MM.1S (cell line): Measurements from ENCODE around the gene CBLIF.

Source experiments
- DNase-seq: peaks from one replicate; pipeline ENCODE4 v3.0.0-alpha.2; 2015
- H2AFZ ChIP-seq: fragments of 300-600 bp; sonication (generic); 2 replicates; pipeline ENCODE4 v1.6.0; 2016; ENCODE audit warnings: antibody characterized with exemption, low read length
- H3F3A ChIP-seq: fragments of 300-600 bp; sonication (generic); 2 replicates; pipeline ENCODE4 v1.6.1; 2016; ENCODE audit warnings: mild to moderate bottlenecking, antibody characterized with exemption, low read length, moderate library complexity, mixed read lengths; ENCODE audit not compliant: insufficient read depth
- H3K27ac ChIP-seq: fragments of 300-600 bp; sonication (generic); 2 replicates; pipeline ENCODE4 v1.5.1; 2016; ENCODE audit warnings: mild to moderate bottlenecking, low read length
- H3K27me3 ChIP-seq: fragments of 300-600 bp; sonication (generic); replicated peaks from 2 replicates; pipeline ENCODE4 v1.6.0; 2016; ENCODE audit warnings: low read length; ENCODE audit not compliant: insufficient read depth
- H3K36me3 ChIP-seq: fragments of 300-600 bp; sonication (generic); replicated peaks from 2 replicates; pipeline ENCODE4 v1.6.1; 2016; ENCODE audit warnings: mild to moderate bottlenecking, low read length, mixed read lengths; ENCODE audit not compliant: insufficient read depth
- H3K4me1 ChIP-seq: fragments of 300-600 bp; sonication (generic); 2 replicates; pipeline ENCODE4 v1.6.1; 2016; ENCODE audit warnings: low read length, mixed read lengths
- H3K4me2 ChIP-seq: fragments of 300-600 bp; sonication (generic); 2 replicates; pipeline ENCODE4 v1.6.0; 2016; ENCODE audit warnings: low read depth, low read length
- H3K4me3 ChIP-seq: fragments of 300-600 bp; sonication (generic); 2 replicates; pipeline ENCODE4 v1.5.1; 2016; ENCODE audit warnings: low read length, mixed read lengths
- H3K79me2 ChIP-seq: fragments of 300-600 bp; sonication (generic); 2 replicates; pipeline ENCODE4 v1.6.1; 2016; ENCODE audit warnings: mixed run types, low read length, mixed read lengths
- H3K9ac ChIP-seq: fragments of 300-600 bp; sonication (generic); 2 replicates; pipeline ENCODE4 v1.6.1; 2016; ENCODE audit warnings: low read length, mixed read lengths
- H3K9me2 ChIP-seq: fragments of 300-600 bp; sonication (generic); replicated peaks from 2 replicates; pipeline ENCODE4 v1.6.1; 2016; ENCODE audit warnings: mild to moderate bottlenecking, low read length, mixed read lengths; ENCODE audit not compliant: insufficient read depth
- H3K9me3 ChIP-seq: fragments of 300-600 bp; sonication (generic); replicated peaks from 2 replicates; pipeline ENCODE4 v1.6.1; 2016; ENCODE audit warnings: mild to moderate bottlenecking, low read length, mixed read lengths; ENCODE audit not compliant: insufficient read depth
- H4K20me1 ChIP-seq: fragments of 300-600 bp; sonication (generic); 2 replicates; pipeline ENCODE4 v1.6.1; 2016; ENCODE audit warnings: mild to moderate bottlenecking, low read length, moderate library complexity, mixed read lengths; ENCODE audit not compliant: insufficient read depth
- EZH2 ChIP-seq: fragments of 300-600 bp; sonication (generic); optimal IDR thresholded peaks from 2 replicates; pipeline ENCODE3; 2017; ENCODE audit warnings: low read depth, mild to moderate bottlenecking, antibody characterized with exemption, low read length, mixed read lengths
- EZH2phosphoT487 ChIP-seq: fragments of 300-600 bp; sonication (generic); IDR thresholded peaks from 2 replicates; pipeline ENCODE4 v1.6.1; 2018; ENCODE audit warnings: antibody characterized with exemption, low read length
- TF ChIP-seq, protein P1 (sequence below): fragments of 300-600 bp; sonication (generic); IDR thresholded peaks from 2 replicates; pipeline ENCODE4 v1.5.1; 2016; ENCODE audit warnings: antibody characterized with exemption, low read length, mixed read lengths

CBLIF gene

GRCh38 chr11:59802639-59803176, 42.6 kb downstream of the CBLIF start:
- H2AFZ ChIP-seq = no peak overlapping the region
- TF ChIP-seq, protein P1, sequence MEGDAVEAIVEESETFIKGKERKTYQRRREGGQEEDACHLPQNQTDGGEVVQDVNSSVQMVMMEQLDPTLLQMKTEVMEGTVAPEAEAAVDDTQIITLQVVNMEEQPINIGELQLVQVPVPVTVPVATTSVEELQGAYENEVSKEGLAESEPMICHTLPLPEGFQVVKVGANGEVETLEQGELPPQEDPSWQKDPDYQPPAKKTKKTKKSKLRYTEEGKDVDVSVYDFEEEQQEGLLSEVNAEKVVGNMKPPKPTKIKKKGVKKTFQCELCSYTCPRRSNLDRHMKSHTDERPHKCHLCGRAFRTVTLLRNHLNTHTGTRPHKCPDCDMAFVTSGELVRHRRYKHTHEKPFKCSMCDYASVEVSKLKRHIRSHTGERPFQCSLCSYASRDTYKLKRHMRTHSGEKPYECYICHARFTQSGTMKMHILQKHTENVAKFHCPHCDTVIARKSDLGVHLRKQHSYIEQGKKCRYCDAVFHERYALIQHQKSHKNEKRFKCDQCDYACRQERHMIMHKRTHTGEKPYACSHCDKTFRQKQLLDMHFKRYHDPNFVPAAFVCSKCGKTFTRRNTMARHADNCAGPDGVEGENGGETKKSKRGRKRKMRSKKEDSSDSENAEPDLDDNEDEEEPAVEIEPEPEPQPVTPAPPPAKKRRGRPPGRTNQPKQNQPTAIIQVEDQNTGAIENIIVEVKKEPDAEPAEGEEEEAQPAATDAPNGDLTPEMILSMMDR = peak; percentile 62
- TF ChIP-seq EZH2phosphoT487 = no peak
- H3K79me2 ChIP-seq = 0 out of 2 replicates have a peak, but pooled peaks cover 4% of the 10 kb centered on the region
- H3K9me3 ChIP-seq = no peaks in the 10 kb centered on the region
- no peak overlapping the region for H3K27ac ChIP-seq
- H3F3A ChIP-seq = peaks cover 3% of the 10 kb centered on the region; the same call in 1 of the 2 replicates
- DNase-seq = peak; percentile 65
- no peaks in the 10 kb centered on the region for H3K27me3 ChIP-seq
- no peak overlapping the region for H3K4me2 ChIP-seq
- no peaks in the 10 kb centered on the region for H3K9me2 ChIP-seq
- H3K4me3 ChIP-seq = no peak overlapping the region
- peaks cover 8% of the 10 kb centered on the region; the same call in 1 of the 2 replicates for H3K4me1 ChIP-seq
- H3K9ac ChIP-seq = no peak overlapping the region
- H4K20me1 ChIP-seq = no peaks in the 10 kb centered on the region
- H3K36me3 ChIP-seq = peaks cover 12% of the 10 kb centered on the region; the same call in 1 of the 2 replicates

DNA sequence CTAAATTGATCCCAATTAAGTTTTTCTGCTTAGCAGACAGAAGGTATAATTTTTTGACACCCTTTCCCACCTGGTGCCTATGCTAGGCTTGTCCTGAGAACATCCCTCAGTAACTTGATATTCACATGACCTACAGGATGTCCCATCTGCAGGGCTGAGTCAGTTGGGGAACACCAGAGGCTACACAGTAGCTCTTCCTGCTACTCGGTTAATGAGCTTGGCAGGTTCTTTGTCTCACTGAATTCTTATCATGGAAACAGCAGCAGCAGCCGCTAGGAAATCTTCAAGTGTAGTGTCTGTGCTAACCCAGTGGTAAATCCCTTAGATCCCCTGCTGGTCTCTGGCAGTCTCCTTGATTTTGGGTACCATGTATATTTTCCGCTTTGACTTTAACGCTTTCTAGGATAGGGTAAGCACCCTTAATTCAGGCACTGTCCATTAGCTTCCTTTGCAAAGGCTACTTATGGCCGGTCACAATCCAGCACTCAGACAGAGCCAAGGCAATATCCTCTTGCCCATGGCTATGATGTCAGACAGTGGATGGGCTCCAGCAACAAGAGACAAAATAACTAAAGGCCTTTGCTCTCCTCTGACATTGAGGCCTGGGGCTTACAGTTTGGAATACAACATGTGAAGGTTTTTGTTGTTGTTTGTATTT, 43.2 kb downstream of the CBLIF start:
- TF ChIP-seq, protein P1 = no peak
- TF ChIP-seq EZH2 (no peak), EZH2phosphoT487 (no peak)
- no peak overlapping the region for H3K4me3 ChIP-seq
- H3K9ac ChIP-seq = no peak overlapping the region
- no peaks in the 10 kb centered on the region for H3K9me3 ChIP-seq
- peaks cover 3% of the 10 kb centered on the region; the same call in 1 of the 2 replicates for H3F3A ChIP-seq
- H3K27me3 ChIP-seq = no peaks in the 10 kb centered on the region
- 0 out of 2 replicates have a peak, but pooled peaks cover 3% of the 10 kb centered on the region for H3K79me2 ChIP-seq
- peaks cover 7% of the 10 kb centered on the region; the same call in 1 of the 2 replicates for H3K36me3 ChIP-seq
- no peak overlapping the region for H3K4me2 ChIP-seq
- DNase-seq = no peak
- H4K20me1 ChIP-seq = no peaks in the 10 kb centered on the region
- H3K27ac ChIP-seq = no peak overlapping the region
- no peaks in the 10 kb centered on the region for H3K9me2 ChIP-seq
- H3K4me1 ChIP-seq = peaks cover 8% of the 10 kb centered on the region; the same call in 1 of the 2 replicates
- no peak overlapping the region for H2AFZ ChIP-seq

- no peaks in the 10 kb centered on the region for H3K79me2 ChIP-seq
- no peaks in the 10 kb centered on the region for H4K20me1 ChIP-seq
- no peak overlapping the region for H2AFZ ChIP-seq
- peaks cover 3% of the 10 kb centered on the region; the same call in 1 of the 2 replicates for H3F3A ChIP-seq
- H3K36me3 ChIP-seq = peaks cover under 1% of the 10 kb centered on the region; the same call in 1 of the 2 replicates
- H3K27ac ChIP-seq = no peak overlapping the region
- no peak overlapping the region for H3K9ac ChIP-seq
- H3K9me2 ChIP-seq = no peaks in the 10 kb centered on the region
- DNase-seq = no peak
- H3K9me3 ChIP-seq = no peaks in the 10 kb centered on the region
- peaks cover 8% of the 10 kb centered on the region; the same call in 1 of the 2 replicates for H3K4me1 ChIP-seq
- H3K4me2 ChIP-seq = no peak overlapping the region
- TF ChIP-seq, protein P1 = no peak
- TF ChIP-seq EZH2 (no peak), EZH2phosphoT487 (no peak)
- no peak overlapping the region for H3K4me3 ChIP-seq
- no peaks in the 10 kb centered on the region for H3K27me3 ChIP-seq
These were observed 44.1 kb downstream of the CBLIF start for GRCh38 chr11:59801160-59801706.
